ENCODE results near the gene SHROOM2. TPM values are rescaled to one million over a fixed set of nuclear protein-coding genes. Genes with fewer than 3 reads are reported as not detected.

SHROOM2 gene
- total and polyA plus RNA-seq, 8 donors, result 5.6 to 15.0 (median 13.7) TPM

DNA sequence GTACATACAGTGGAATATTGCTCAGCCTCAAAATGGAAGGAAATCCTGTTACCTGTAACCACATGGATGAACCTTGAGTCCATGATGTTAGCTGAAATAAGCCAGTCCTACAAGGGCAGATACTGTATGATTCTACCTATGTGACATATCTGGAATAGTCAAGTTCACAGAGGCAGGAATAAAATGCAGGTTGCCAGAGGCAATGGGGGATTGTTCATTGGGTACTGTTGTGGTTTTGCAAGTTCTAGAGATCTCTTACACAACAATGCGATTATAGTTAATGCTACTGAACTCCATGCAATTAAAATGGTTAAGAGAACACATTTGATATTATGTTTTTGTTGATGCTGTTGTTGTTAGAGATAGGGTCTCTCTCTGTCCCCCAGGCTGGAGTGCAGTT is 74.6 kb downstream of the SHROOM2 start:
- ATAC-seq (no peak), DNase-seq (no peak)
- Histone ChIP-seq H3K36me3 (no peaks in the 10 kb centered on the region), H3K27me3 (no peaks in the 10 kb centered on the region), H3K9me3 (no peaks in the 10 kb centered on the region), H3K27ac (no peak overlapping the region), H3K4me3 (no peak overlapping the region), H3K4me1 (peaks cover 0 to 5% of the 10 kb centered on the region in 2 donors)
- intact Hi-C loops (cut with DNase I), result no loop called here
- TF ChIP-seq, protein P1, sequence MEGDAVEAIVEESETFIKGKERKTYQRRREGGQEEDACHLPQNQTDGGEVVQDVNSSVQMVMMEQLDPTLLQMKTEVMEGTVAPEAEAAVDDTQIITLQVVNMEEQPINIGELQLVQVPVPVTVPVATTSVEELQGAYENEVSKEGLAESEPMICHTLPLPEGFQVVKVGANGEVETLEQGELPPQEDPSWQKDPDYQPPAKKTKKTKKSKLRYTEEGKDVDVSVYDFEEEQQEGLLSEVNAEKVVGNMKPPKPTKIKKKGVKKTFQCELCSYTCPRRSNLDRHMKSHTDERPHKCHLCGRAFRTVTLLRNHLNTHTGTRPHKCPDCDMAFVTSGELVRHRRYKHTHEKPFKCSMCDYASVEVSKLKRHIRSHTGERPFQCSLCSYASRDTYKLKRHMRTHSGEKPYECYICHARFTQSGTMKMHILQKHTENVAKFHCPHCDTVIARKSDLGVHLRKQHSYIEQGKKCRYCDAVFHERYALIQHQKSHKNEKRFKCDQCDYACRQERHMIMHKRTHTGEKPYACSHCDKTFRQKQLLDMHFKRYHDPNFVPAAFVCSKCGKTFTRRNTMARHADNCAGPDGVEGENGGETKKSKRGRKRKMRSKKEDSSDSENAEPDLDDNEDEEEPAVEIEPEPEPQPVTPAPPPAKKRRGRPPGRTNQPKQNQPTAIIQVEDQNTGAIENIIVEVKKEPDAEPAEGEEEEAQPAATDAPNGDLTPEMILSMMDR (IDR thresholded peaks at IDR 0.05), result no peak

GRCh38 chrX:9861711-9862110 is 75.5 kb downstream of the SHROOM2 start:
- intact Hi-C loops (cut with DNase I), result no loop called here
- no peak overlapping the region for H3K4me3 ChIP-seq
- no peaks in the 10 kb centered on the region for H3K27me3 ChIP-seq
- H3K36me3 ChIP-seq, result no peaks in the 10 kb centered on the region
- no peaks in the 10 kb centered on the region for H3K9me3 ChIP-seq
- peaks cover 0 to 5% of the 10 kb centered on the region in 2 donors for H3K4me1 ChIP-seq
- DNase-seq, result no peak
- no peak for ATAC-seq
- TF ChIP-seq, protein P1 (IDR thresholded peaks at IDR 0.05), result no peak
- no peak overlapping the region for H3K27ac ChIP-seq

GRCh38 chrX:9862525-9862924 is 76.3 kb downstream of the SHROOM2 start:
- ATAC-seq, result no peak
- no peak for DNase-seq
- no peaks in the 10 kb centered on the region for H3K27me3 ChIP-seq
- peaks cover 0 to 5% of the 10 kb centered on the region in 2 donors for H3K4me1 ChIP-seq
- no peak overlapping the region for H3K4me3 ChIP-seq
- no peaks in the 10 kb centered on the region for H3K36me3 ChIP-seq
- TF ChIP-seq, protein P1 (IDR thresholded peaks at IDR 0.05), result no peak
- H3K9me3 ChIP-seq, result no peaks in the 10 kb centered on the region
- intact Hi-C loops (cut with DNase I), result no loop called here
- no peak overlapping the region for H3K27ac ChIP-seq

- TF ChIP-seq, protein P1 (IDR thresholded peaks at IDR 0.05), result no peak
- H3K9me3 ChIP-seq, result no peaks in the 10 kb centered on the region
- DNase-seq (no peak), ATAC-seq (no peak)
- H3K27ac ChIP-seq, result no peak overlapping the region
- H3K4me3 ChIP-seq, result no peak overlapping the region
- H3K36me3 ChIP-seq, result no peaks in the 10 kb centered on the region
- intact Hi-C loops (cut with DNase I), result no loop called here
- no peaks in the 10 kb centered on the region for H3K27me3 ChIP-seq
- H3K4me1 ChIP-seq, result peaks cover 0 to 5% of the 10 kb centered on the region in 2 donors
Observed at GRCh38 chrX:9862953-9863352, 76.7 kb downstream of the SHROOM2 start.

DNA sequence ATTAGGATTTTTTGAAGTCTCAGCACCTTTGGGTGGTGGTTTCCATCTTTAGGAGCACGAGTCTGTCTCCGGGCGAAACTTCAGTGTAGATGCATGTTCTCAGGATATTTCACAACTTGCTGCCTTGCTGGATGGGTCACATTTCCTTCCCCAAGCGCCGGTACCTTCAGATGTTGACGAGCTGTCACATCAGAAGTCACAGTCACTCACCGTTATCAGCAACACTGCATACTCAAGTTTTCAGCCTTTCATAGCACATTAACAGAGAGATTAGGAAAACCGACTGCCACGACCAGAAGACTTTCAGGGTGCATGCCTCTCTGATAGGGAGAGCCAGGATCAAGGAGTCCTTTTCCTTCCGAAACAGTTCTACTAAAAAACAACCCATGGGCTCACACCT is 77.8 kb downstream of the SHROOM2 start:
- intact Hi-C loops (cut with DNase I), result no loop called here
- Histone ChIP-seq H3K4me1 (peaks cover 0 to 5% of the 10 kb centered on the region in 2 donors), H3K27ac (no peak overlapping the region), H3K4me3 (no peak overlapping the region), H3K36me3 (no peaks in the 10 kb centered on the region), H3K9me3 (no peaks in the 10 kb centered on the region), H3K27me3 (no peaks in the 10 kb centered on the region)
- TF ChIP-seq, protein P1 (IDR thresholded peaks at IDR 0.05), result no peak
- DNase-seq (peak in 1 of 4 donors; percentile 34), ATAC-seq (no peak)
